GM18502 (cell line): ENCODE measurements around the gene GALNT9.
"Not testable (repeated sequence)": the region's sequence is repeated elsewhere in the genome, so short reads cannot be mapped to it uniquely, and the experiment has no call there.

Experiments
- ATAC-seq: cut with Tn5 transposase; IDR thresholded peaks from one replicate; pipeline ENCODE4 v1.9.1; 2021; ENCODE audit warnings: mild to moderate bottlenecking; ENCODE audit not compliant: unreplicated experiment, poor library complexity

GALNT9 gene

DNA sequence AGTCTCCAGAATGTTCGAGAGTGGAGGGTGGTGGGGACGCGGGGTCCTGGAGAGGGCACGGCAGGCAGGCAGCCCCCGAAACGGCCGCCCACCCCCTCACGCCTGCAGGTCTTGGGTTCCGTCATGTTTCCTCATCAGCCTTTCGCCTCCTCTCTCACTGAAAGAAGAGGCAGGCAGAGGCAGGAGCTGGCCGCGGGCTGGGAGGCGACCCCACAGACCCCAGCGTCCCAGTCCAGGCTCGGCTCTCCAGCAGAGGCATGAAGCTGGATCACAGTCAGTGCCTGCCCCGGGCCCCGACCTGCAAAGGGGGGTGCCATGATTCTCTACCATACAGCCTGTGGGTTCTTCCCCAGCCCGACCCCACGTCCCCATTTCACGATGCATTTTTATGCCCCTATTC, 13.4 kb downstream of the GALNT9 start:
- ATAC-seq, result no peak

DNA sequence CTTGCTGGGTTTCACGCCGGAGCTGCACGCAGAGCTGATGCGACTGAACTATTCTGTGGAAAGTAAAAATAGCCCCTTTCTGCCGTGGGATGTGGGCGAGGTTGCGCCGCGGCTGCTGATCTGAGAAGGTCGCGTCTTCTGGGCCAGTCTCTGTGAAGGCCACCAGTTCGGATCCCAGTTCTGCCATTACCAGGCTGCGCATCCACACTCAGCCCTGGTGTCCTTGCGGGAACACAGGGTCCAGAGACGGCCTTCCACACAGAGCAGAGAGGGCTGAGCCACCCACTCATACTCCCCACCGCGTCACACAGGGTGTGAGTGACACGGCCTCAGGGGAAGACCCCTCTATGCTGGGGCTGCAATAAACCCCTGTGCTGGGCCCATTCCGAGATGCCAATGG, 13.9 kb downstream of the GALNT9 start:
- no peak for ATAC-seq

GRCh38 chr12:132314516-132315233, 14.7 kb downstream of the GALNT9 start:
- ATAC-seq, result no peak

DNA sequence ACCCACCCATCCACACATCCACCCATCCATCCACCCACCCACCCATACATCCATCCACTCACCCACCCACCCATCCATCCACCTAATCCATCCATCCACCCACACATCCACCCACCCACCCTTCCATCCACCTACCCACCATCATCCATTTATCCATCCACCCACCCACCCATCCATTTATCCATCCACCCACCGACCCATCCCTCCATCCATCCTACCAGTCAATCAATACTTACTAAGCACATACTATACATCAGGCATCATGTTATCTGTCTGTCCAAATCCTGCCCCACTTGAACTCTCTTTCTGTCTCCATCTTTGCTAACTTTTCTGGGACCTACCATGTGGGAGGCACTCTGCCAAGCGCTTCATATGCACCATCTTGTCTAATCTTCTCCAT, 15.4 kb downstream of the GALNT9 start:
- ATAC-seq, result no peak

DNA sequence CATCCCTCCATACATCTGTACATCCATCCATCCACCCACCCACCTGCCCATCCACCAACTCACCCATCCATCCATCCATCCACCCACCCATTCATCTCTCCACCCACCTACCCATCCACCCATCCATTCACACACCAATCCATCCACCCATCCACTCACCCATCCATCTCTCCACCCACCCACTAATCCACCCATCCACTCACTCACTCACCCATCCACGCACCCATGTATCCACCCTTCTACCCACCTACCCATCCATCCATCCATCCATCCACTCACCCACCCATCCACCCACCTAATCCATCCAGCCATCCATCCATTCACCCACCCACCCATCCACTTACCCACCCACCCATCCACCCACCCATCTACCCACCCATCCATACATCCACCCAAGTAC, 16.2 kb downstream of the GALNT9 start:
- no peak for ATAC-seq

DNA sequence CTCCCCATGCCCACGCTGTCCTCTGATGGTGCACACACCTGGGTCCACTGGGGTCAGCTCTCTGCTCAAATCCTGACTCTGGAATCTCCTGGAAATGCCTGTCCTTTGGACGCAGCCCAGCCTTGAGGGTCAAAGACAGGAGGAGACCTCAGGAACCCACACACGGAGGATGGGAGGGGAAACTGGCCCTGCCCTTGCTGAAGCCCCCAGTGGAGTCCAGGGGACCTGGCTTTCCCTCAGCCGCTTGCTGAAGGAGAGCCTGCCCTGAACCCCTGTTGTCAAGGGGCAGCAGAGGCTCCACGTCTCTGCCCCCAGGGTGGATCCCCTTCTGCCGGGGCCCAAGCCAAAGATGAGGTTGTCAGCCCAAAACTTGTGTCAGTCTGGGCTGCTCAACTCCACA, 16.9 kb downstream of the GALNT9 start:
- ATAC-seq, result no peak

GRCh38 chr12:132311201-132311915, 18.0 kb downstream of the GALNT9 start:
- ATAC-seq, result no peak

- ATAC-seq, result no peak
Observed at GRCh38 chr12:132310181-132311040, 19.0 kb downstream of the GALNT9 start.

DNA sequence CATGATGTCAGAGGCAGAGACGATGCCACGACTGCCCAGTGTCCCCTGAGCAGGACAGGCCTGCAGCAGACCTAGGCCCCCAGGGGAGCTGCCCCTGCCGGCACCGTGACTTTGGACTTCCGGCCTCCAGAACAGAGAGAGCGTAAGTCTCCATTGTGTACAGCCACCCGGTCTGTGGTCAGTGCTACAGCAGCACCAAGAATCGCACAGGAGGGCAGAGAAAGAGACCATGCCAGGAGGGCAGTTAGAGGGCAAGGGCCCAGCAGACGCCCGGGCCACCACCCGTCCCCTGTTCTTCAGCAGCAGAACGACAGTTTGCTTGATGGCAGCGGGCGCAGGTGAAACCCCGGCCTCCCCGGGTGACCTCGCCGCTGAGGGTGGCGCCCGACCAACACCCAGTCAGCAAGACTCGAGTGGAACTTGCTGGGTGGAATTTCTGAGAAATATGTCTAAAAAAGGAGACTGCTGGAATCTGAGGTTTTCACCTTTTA, 19.7 kb downstream of the GALNT9 start:
- no peak for ATAC-seq

DNA sequence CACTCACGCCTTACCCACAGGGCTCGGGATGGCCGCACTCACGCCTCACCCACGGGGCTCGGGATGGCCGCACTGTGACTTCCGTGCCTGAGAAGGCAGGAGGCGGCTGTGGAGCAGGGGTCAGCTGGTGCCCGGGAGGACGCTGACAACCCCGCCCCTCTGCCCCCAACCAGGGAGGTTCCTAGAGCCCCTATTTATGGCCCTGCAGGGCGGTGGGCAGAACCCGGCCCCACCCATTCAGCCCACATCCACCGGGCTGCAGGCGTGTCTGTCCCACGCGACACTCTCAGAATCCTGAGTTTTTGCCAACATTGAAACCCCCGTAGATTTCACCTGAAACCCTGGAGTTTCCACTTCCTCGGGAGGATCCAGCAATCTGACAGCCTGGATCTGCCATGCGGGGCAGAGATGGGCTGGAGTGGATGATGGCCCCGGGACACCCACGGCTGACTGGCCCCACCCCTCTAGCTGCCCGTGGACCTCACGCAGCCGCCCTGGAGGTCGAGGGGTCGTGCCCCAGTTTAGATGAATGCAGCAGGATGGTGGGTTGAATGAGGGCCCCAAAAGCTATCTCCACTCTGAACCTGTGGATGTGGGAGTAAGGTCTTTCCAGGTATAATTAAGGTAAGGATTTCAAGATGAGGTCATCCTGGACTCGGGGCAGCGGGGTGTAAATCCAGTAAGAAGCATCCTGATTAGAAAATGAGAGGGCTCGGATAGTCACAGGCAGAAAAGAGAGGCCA, 20.4 kb downstream of the GALNT9 start:
- ATAC-seq, result no peak

- ATAC-seq, result no peak
Observed at GRCh38 chr12:132307976-132308852, 21.2 kb downstream of the GALNT9 start.

DNA sequence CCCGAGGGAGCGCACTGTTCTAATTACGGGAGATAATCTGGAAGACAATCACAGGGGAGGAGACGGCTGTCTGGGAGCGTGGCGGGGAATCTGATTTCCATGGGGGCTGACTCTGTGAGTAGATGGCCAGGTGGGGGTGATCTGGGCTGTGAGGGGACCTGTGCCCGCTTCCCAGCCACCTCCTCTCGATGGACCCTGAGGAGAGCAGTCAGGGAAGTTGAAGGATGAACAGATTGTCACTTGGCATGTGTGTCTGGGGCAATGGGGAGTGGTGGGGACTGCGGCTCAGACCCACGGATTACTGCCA, 22.6 kb downstream of the GALNT9 start:
- ATAC-seq, result no peak

DNA sequence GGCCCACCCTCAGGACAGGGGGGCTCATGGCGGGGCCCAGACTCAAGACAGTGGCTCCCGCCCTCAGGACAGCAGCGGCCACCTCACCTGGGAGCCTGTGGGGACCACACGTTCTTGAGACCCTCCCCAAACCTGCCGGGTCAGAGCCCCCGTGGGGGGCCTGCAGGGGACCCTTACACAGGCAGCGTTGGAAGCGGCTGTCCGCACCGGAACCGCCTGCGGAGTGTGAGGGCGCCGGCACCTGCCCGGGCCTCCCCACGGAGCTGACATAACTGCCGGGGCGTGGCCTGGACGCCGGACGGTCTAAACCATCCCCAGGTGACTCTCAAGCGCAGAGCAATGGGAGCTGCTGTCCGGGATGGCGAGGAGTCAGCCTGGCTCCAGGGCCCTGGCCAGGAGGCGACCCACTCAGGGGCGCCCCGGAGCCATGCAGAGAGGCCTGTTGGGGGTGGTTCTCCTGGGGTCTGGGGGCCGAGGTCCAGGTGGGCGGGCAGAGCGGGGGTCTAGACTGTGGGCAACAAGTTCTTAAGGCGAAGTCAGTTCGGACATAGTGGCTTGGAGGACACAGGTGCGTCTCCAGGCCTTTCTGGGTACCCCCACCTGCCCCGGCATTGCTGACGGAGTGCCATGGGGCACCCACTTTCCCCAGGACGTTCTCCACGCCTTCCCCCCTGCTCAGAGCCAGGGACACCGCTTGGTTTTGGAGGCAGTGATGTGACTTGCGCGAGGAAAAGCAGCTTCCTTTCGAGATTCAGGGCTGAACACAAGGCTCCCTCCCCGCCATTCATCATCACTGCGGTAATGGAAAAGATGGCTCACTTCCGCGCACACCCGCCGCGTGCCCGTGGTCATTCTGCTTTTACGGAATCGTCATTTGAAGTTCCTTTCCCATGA, 23.2 kb downstream of the GALNT9 start:
- ATAC-seq, result no peak

- no peak for ATAC-seq
Observed at GRCh38 chr12:132305560-132305966, 23.8 kb downstream of the GALNT9 start.

GRCh38 chr12:132304866-132305265, 24.5 kb downstream of the GALNT9 start:
- ATAC-seq, result not testable (repeated sequence)

- ATAC-seq, result not testable (repeated sequence)
Observed at GRCh38 chr12:132303853-132304373, 25.5 kb downstream of the GALNT9 start.

GRCh38 chr12:132302466-132303358, 26.7 kb downstream of the GALNT9 start:
- no peak for ATAC-seq
